Upper lobe of right lung (tissue), 1 donor: ENCODE data around the gene LNPEP. TPM values are rescaled to one million over a fixed set of nuclear protein-coding genes. Genes with fewer than 3 reads are reported as not detected.

Experiments used
- total RNA-seq: library from RNA; stranded (reverse); fragmentation: NEBNext Ultra II Directional; extraction: Animal tissue kit (Norgen Biotek cat#: 25700); gene quantifications from one replicate; pipeline ENCODE4 v1.2.1, GENCODE V29; 2021
- donor health status: DM: no; HTN: yes; CAD: no; lungs with severe emphysema.

Gene LNPEP
- total RNA-seq, 1 donor from 2014 or later: 50.6 TPM

Other genes with a start within 250 kb of the LNPEP start
- 61.3 TPM for gene ERAP1, start 128.1 kb upstream of the LNPEP start, total RNA-seq
- 26.9 TPM for gene ERAP2, start 59.6 kb upstream of the LNPEP start, total RNA-seq
- not detected for gene LIX1, start 206.5 kb downstream of the LNPEP start, total RNA-seq
- 22.2 TPM for gene RIOK2, start 247.2 kb downstream of the LNPEP start, total RNA-seq